Gastroesophageal sphincter (tissue), 4 donors: ENCODE results near the gene CLIC4. TPM values are rescaled to one million over a fixed set of nuclear protein-coding genes. Genes with fewer than 3 reads are reported as not detected.

Source experiments
- ATAC-seq: fragments of 150-250 bp; one replicate; pipeline ENCODE4 v1.9.1; 2016; ENCODE audit warnings: mild to moderate bottlenecking, moderate library complexity
- H3K27ac ChIP-seq, 4 donors: fragments of 200-600 bp; sonication (generic) in 3 of 4; 1 replicate in 3 of 4; 2 replicates in 1 of 4; pipeline ENCODE4 v1.5.1; 2016 to 2019
- H3K27me3 ChIP-seq: fragments of 200-600 bp; sonication (generic); one replicate; pipeline ENCODE4 v1.5.1; 2019
- H3K36me3 ChIP-seq, 2 donors: fragments of 200-600 bp; sonication (generic); one replicate each; pipeline ENCODE4 v1.5.1; 2019; ENCODE audit warnings: control low read depth in 1 of 2
- H3K4me1 ChIP-seq, 3 donors: fragments of 200-600 bp; sonication (generic); 1 replicate in 2 of 3; 2 replicates in 1 of 3; pipeline ENCODE4 v1.5.1; 2016 to 2019; ENCODE audit warnings: control low read depth in 2 of 3
- H3K4me3 ChIP-seq, 2 donors: fragments of 200-600 bp; sonication (generic); one replicate each; pipeline ENCODE4 v1.5.1; 2019; ENCODE audit warnings: mild to moderate bottlenecking in 1 of 2, moderate library complexity in 1 of 2
- H3K9me3 ChIP-seq, 3 donors: fragments of 200-600 bp; sonication (generic); one replicate each; pipeline ENCODE4 v1.5.1; 2017 to 2019; ENCODE audit warnings: control low read depth in 2 of 3
- CTCF ChIP-seq, 4 experiments: fragments of 200-600 bp in 2 of 4; fragments of 450-650 bp in 2 of 4; sonication (generic) in 1 of 4; IDR thresholded peaks; one replicate each; pipeline ENCODE4 v1.5.1; 2017 to 2019; ENCODE audit warnings: antibody characterized with exemption in 4 of 4, mild to moderate bottlenecking in 2 of 4, moderate library complexity in 2 of 4
- EP300 ChIP-seq: sonication (generic); formaldehyde crosslinking; IDR thresholded peaks from one replicate; pipeline ENCODE4 v1.6.1; 2017; ENCODE audit warnings: antibody characterized with exemption, mild to moderate bottlenecking
- POLR2A ChIP-seq, 2 donors: fragments of 450-650 bp; IDR thresholded peaks; one replicate each; pipeline ENCODE4 v1.6.1; 2017; ENCODE audit warnings: antibody characterized with exemption in 2 of 2, mild to moderate bottlenecking in 2 of 2, moderate library complexity in 1 of 2
- POLR2AphosphoS5 ChIP-seq: sonication (generic); formaldehyde crosslinking; IDR thresholded peaks from one replicate; pipeline ENCODE4 v1.6.1; 2017; ENCODE audit warnings: antibody characterized with exemption
- whole genome bisulfite sequencing, 2 donors: methylation state at CpG; one replicate each; pipeline ENCODE4 v1.1.5; 2018; ENCODE audit warnings: low coverage in 1 of 2; 5-methylcytosine and 5-hydroxymethylcytosine counted together
- total RNA-seq, 4 donors: library from RNA; depleted of rRNA; stranded (reverse); fragments of >200 nt; gene quantifications; one replicate each; pipeline ENCODE4 v1.1.0, GENCODE V29; 2016

The CLIC4 gene
- total RNA-seq, 4 donors from 2014 or later: 553 to 721 (median 692) TPM

DNA sequence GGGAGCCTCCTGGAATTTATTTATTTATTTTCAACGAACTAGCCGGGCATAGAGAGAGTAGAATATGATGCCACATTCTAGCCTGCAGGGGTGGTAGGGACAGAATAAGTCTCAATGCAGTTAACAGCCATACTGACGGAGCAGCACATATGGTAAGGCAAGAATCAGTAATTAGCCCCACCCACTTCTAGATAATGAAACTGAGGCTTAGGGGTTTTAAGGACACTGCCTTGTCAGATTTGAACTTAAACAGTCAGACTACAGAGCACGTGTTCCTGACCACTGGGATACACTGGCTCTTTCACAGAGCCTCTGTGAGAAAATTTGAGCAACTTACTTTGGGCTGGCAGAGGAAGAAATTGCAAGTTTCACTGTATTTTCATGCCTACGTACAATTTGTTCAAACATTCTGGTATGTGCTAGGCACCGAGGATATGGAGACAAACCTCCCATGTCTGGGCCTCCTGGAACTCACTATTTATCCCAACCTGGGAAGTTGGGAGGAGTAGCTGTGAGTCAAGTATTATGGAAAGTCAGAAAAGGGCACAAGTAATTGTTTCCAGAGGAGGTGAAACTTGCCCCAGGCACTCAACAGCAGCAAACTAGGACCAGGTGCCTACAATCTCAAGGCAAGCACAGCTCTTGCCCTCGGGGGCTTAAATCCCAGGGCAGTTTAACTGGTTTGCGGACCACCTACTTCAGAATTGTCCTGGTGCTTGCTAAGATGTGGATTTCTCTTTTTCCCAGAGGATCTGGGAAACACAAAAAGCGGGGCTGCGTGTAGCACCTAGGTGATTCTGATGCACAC lies 1.6 kb upstream of the CLIC4 start:
- no peak for ATAC-seq
- Histone ChIP-seq H3K27me3 (no peaks in the 10 kb centered on the region), H3K36me3 (no peaks in the 10 kb centered on the region), H3K9me3 (no peaks in the 10 kb centered on the region), H3K4me1 (peaks cover 4 to 36% (median 9%) of the 10 kb centered on the region in 3 donors), H3K4me3 (peak overlapping the region in 1 of 2 donors; percentile 4), H3K27ac (peak overlapping the region; percentile 54 to 100 (median 100))
- TF ChIP-seq POLR2A (IDR thresholded peaks at IDR 0.05): no peak
- TF ChIP-seq CTCF (IDR thresholded peaks at IDR 0.05): no peak
- TF ChIP-seq POLR2AphosphoS5: no peak
- TF ChIP-seq EP300: no peak
- WGBS, 2 donors: 29 to 44% methylated on average over 5 to 9 of the region's 10 CpGs

GRCh38 chr1:24745711-24746413 lies 615 bp downstream of the CLIC4 start:
- TF ChIP-seq CTCF (IDR thresholded peaks at IDR 0.05): peak in 1 of 4 experiments; percentile 2
- no peak for TF ChIP-seq POLR2A (IDR thresholded peaks at IDR 0.05)
- TF ChIP-seq POLR2AphosphoS5: peak; percentile 87
- TF ChIP-seq EP300: no peak
- H3K27ac ChIP-seq: peak overlapping the region; percentile 99 to 100 (median 100)
- H3K27me3 ChIP-seq: no peaks in the 10 kb centered on the region
- H3K4me3 ChIP-seq: peak overlapping the region; percentile 95 to 100
- no peaks in the 10 kb centered on the region for H3K36me3 ChIP-seq
- 0 to 9% methylated on average over 5 to 9 of the region's 70 CpGs for WGBS, 2 donors
- H3K9me3 ChIP-seq: no peaks in the 10 kb centered on the region
- peaks cover 4 to 59% (median 16%) of the 10 kb centered on the region in 3 donors for H3K4me1 ChIP-seq
- no peak for ATAC-seq

GRCh38 chr1:24748191-24749121 lies 3.2 kb downstream of the CLIC4 start:
- 20 to 57% methylated on average over 2 to 13 of the region's 14 CpGs for WGBS, 2 donors
- Histone ChIP-seq H3K27ac (peak overlapping the region in 3 of 4 donors; percentile 52 to 100 (median 99)), H3K9me3 (no peaks in the 10 kb centered on the region), H3K4me1 (peaks cover 4 to 79% (median 37%) of the 10 kb centered on the region in 3 donors), H3K4me3 (peak overlapping the region; percentile 95 to 100), H3K36me3 (no peaks in the 10 kb centered on the region), H3K27me3 (no peaks in the 10 kb centered on the region)
- ATAC-seq: no peak
- TF ChIP-seq CTCF (IDR thresholded peaks at IDR 0.05) (no peak), EP300 (no peak), POLR2AphosphoS5 (no peak), POLR2A (IDR thresholded peaks at IDR 0.05) (no peak)

DNA sequence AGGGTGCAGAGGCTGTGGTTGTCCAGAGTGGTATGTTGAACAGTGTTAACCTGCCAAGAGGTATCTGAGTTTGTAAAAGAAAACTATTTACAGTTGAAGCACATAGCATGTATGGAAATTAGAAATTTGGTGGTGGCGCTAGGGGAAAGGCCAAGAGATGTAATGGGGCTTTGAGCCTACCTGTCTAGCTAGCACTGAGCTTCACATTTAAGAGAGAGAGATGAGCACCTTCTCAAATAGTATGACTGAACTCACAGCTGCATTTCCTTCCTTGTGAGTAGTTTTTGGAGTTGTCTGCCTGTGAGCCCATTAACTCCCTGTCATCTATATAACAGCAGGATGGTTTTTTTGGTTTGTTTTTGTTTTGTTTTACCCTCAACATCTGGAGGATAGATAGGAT lies 4.0 kb downstream of the CLIC4 start:
- H3K27ac ChIP-seq: peak overlapping the region in 3 of 4 donors; percentile 12 to 100 (median 99)
- H3K9me3 ChIP-seq: no peaks in the 10 kb centered on the region
- H3K4me3 ChIP-seq: peak overlapping the region in 1 of 2 donors; percentile 100
- no peaks in the 10 kb centered on the region for H3K27me3 ChIP-seq
- no peak for TF ChIP-seq POLR2AphosphoS5
- TF ChIP-seq CTCF (IDR thresholded peaks at IDR 0.05): no peak
- TF ChIP-seq EP300: no peak
- TF ChIP-seq POLR2A (IDR thresholded peaks at IDR 0.05): no peak
- H3K4me1 ChIP-seq: peaks cover 0 to 79% (median 34%) of the 10 kb centered on the region in 3 donors
- no peaks in the 10 kb centered on the region for H3K36me3 ChIP-seq
- 63 to 67% methylated on average over 1 of the region's 1 CpG for WGBS, 2 donors
- no peak for ATAC-seq
